ENCODE measurements around the gene PPP4C.
A peak's percentile ranks its signal among the peaks of the same experiment; 100 is the strongest.

The PPP4C gene

DNA sequence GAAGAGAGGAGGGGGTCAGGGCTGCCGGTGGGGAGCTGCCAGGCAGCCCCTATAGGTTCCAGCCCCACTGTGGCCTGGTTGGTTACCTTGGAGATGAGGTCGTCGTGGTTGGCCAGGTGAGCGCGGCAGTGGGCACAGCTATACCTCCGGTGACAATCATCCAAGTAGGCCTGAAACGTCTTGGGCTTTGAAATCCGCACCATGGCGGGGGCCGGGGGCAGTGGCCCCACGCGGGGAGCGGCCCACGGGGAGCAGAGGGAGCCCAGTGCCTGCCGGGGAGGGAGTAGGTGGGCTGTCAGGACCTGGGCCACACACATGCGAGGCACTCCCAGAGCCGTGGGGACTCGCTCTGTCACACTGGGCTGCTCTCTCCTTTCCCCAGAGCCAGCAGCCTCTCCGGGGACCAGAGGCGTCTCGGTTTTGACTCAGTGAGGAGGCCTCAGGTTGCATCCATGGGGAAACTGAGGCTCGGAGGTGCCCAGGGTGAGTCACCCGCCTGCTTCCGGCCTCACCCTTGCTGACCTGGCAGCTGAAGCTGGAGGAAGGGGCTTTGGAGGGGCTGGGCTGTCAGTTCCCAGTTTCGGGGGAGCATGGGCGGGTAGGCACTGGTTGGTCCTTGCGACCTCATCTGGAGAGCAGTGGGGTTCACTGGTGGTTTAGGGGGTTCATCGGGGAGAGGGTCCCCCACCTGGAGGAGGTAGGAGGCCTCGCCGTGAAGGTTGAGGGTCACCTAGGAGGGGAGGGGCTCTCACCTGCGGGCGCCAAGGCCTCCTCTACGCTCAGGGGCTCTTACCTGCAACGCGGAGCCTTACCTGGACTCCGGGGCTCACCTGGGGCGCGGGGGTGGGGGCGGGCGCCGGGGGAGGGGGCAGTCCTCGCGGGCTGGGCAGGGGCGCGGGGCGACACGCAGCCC, 19.6 kb downstream of the PPP4C start:
- TF ChIP-seq EZH2 (IDR thresholded peaks at IDR 0.05) (no peak), FOXP2 (optimal IDR thresholded peaks at IDR 0.05; ENCODE audit: control extremely low read depth, extremely low read length, insufficient read depth) (no peak), POLR2AphosphoS5 (IDR thresholded peaks at IDR 0.05; ENCODE audit: borderline replicate concordance, low read depth, low read length) (no peak)
- Histone ChIP-seq H3K36me3 (ENCODE audit: insufficient read depth, low read length) (no peaks in the 10 kb centered on the region), H3K27ac (no peak overlapping the region), H3K9me3 (ENCODE audit: low read depth, low read length) (no peaks in the 10 kb centered on the region; the same call in 1 of the 2 replicates), H3K4me3 (no peak overlapping the region), H3K9ac (ENCODE audit: insufficient read length) (no peak overlapping the region)
- no peak for DNase-seq (ENCODE audit: low read depth, low spot score)

GRCh38 chr16:30096105-30096861, 20.5 kb downstream of the PPP4C start, which contains the start of gene YPEL3:
TSS of gene YPEL3 (minus strand) at chr16:30096213. CDS start at chr16:30095482, 731 bp downstream.
- peak within 1 kb of the TSS; percentile 59; the same call in 1 of the 2 replicates for H3K27ac ChIP-seq
- H3K36me3 ChIP-seq (ENCODE audit: insufficient read depth, low read length): no peaks in the 10 kb centered on the region
- TF ChIP-seq EZH2 (IDR thresholded peaks at IDR 0.05) (no peak), FOXP2 (optimal IDR thresholded peaks at IDR 0.05; ENCODE audit: control extremely low read depth, extremely low read length, insufficient read depth) (peak; percentile 97), POLR2AphosphoS5 (IDR thresholded peaks at IDR 0.05; ENCODE audit: borderline replicate concordance, low read depth, low read length) (no peak)
- no peak within 1 kb of the TSS; the same call in 1 of the 2 replicates for H3K4me3 ChIP-seq
- DNase-seq (ENCODE audit: low read depth, low spot score): no peak
- no peaks in the 10 kb centered on the region; the same call in 1 of the 2 replicates for H3K9me3 ChIP-seq (ENCODE audit: low read depth, low read length)
- H3K9ac ChIP-seq (ENCODE audit: insufficient read length): no peak within 1 kb of the TSS

- DNase-seq (ENCODE audit: low read depth, low spot score): no peak
- H3K9me3 ChIP-seq (ENCODE audit: low read depth, low read length): no peaks in the 10 kb centered on the region; the same call in 1 of the 2 replicates
- H3K9ac ChIP-seq (ENCODE audit: insufficient read length): no peak overlapping the region
- no peak for TF ChIP-seq EZH2 (IDR thresholded peaks at IDR 0.05)
- TF ChIP-seq FOXP2 (optimal IDR thresholded peaks at IDR 0.05; ENCODE audit: control extremely low read depth, extremely low read length, insufficient read depth): no peak
- TF ChIP-seq POLR2AphosphoS5 (IDR thresholded peaks at IDR 0.05; ENCODE audit: borderline replicate concordance, low read depth, low read length): no peak
- H3K36me3 ChIP-seq (ENCODE audit: insufficient read depth, low read length): no peaks in the 10 kb centered on the region
- peak overlapping the region; percentile 59; the same call in 1 of the 2 replicates for H3K27ac ChIP-seq
- H3K4me3 ChIP-seq: no peak overlapping the region; the same call in 1 of the 2 replicates
Measured at GRCh38 chr16:30096862-30097563, 21.2 kb downstream of the PPP4C start.

- 0 out of 2 replicates have a peak overlapping the region, but pooled peaks have one; percentile 49 for H3K27ac ChIP-seq
Measured at GRCh38 chr16:30104090-30104489, 28.3 kb downstream of the PPP4C start.

GRCh38 chr16:30104492-30104891, 28.7 kb downstream of the PPP4C start:
- Histone ChIP-seq H3K27ac (no peak overlapping the region), H3K9me3 (ENCODE audit: low read depth, low read length) (no peaks in the 10 kb centered on the region), H3K36me3 (ENCODE audit: insufficient read depth, low read length) (no peaks in the 10 kb centered on the region; the same call in 1 of the 2 replicates), H3K4me3 (no peak overlapping the region), H3K9ac (ENCODE audit: insufficient read length) (no peak overlapping the region)
- TF ChIP-seq EZH2 (IDR thresholded peaks at IDR 0.05): no peak
- no peak for TF ChIP-seq POLR2AphosphoS5 (IDR thresholded peaks at IDR 0.05; ENCODE audit: borderline replicate concordance, low read depth, low read length)
- no peak for TF ChIP-seq FOXP2 (optimal IDR thresholded peaks at IDR 0.05; ENCODE audit: control extremely low read depth, extremely low read length, insufficient read depth)
- DNase-seq (ENCODE audit: low read depth, low spot score): no peak

More at GRCh38 chr16:30104090-30104489, 28.3 kb downstream of the PPP4C start:
- Histone ChIP-seq H3K9ac (ENCODE audit: insufficient read length) (no peak overlapping the region), H3K36me3 (ENCODE audit: insufficient read depth, low read length) (no peaks in the 10 kb centered on the region; the same call in 1 of the 2 replicates), H3K9me3 (ENCODE audit: low read depth, low read length) (no peaks in the 10 kb centered on the region), H3K4me3 (no peak overlapping the region)
- TF ChIP-seq FOXP2 (optimal IDR thresholded peaks at IDR 0.05; ENCODE audit: control extremely low read depth, extremely low read length, insufficient read depth): no peak
- no peak for TF ChIP-seq EZH2 (IDR thresholded peaks at IDR 0.05)
- TF ChIP-seq POLR2AphosphoS5 (IDR thresholded peaks at IDR 0.05; ENCODE audit: borderline replicate concordance, low read depth, low read length): no peak
- DNase-seq (ENCODE audit: low read depth, low spot score): no peak

DNA sequence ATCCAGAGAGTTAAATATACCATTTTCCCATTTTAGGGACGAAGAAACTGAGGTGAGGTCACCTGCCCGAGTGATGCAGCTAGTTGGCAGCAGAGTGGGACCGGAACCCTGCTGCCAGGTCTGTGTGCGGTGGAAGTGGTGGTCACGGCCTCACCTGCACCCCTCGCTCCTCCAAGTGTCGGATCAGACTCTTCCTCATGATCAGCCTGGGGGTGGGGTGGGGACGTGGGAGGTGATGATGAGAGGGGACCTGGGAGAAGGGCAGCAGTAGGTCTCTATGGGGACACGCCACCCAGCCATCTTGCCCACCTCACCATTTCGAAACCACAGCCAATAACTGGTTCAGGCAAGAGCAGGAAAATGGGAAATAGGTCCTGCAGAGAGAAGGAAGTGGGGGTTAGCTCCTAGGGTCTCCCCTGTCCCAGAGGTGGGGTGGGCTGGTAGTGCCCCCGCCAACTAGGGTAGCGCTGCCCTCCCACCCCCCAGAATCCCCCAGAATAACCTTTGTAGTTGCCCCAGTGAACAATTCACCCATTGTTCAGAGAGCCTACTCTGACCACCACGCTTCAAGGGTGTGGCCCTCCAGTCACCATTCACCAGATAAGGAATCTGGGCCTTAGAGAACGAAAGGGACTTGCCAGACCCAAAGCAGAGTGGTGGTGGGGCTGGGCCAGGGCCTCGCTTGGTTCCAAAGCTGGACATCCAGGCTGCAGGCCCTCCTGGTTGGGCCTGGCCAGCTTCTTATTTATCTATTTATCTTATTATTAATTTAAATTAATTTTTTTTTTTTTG, 32.5 kb downstream of the PPP4C start:
- Histone ChIP-seq H3K4me3 (no peak overlapping the region), H3K27ac (no peak overlapping the region), H3K36me3 (ENCODE audit: insufficient read depth, low read length) (no peaks in the 10 kb centered on the region; the same call in 1 of the 2 replicates), H3K9ac (ENCODE audit: insufficient read length) (no peak overlapping the region), H3K9me3 (ENCODE audit: low read depth, low read length) (no peaks in the 10 kb centered on the region)
- DNase-seq (ENCODE audit: low read depth, low spot score): no peak
- TF ChIP-seq EZH2 (IDR thresholded peaks at IDR 0.05) (no peak), POLR2AphosphoS5 (IDR thresholded peaks at IDR 0.05; ENCODE audit: borderline replicate concordance, low read depth, low read length) (no peak), FOXP2 (optimal IDR thresholded peaks at IDR 0.05; ENCODE audit: control extremely low read depth, extremely low read length, insufficient read depth) (no peak)

DNA sequence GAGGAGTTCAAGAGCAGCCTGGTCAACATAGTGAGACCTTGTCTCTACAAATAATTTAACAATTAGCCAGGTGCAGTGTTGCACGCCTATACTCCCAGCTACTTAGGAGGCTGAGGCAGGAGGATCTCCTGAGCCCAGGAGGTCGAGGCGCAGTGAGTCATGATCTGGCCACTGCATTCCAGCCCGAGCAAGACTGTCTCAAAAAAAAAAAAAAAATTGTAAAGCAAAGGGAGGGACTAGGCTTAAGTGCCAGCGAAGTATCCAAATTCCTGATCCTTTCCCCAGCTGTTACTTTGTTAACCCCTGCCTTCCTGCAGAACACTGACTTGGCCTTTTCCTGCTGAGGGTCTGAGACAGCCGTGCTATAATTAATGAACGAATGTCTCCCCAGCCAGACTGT, 34.9 kb downstream of the PPP4C start:
- H3K9me3 ChIP-seq (ENCODE audit: low read depth, low read length): no peaks in the 10 kb centered on the region
- H3K9ac ChIP-seq (ENCODE audit: insufficient read length): no peak overlapping the region
- H3K27ac ChIP-seq: peak overlapping the region; percentile 42; the same call in 1 of the 2 replicates
- TF ChIP-seq POLR2AphosphoS5 (IDR thresholded peaks at IDR 0.05; ENCODE audit: borderline replicate concordance, low read depth, low read length) (no peak), EZH2 (IDR thresholded peaks at IDR 0.05) (no peak), FOXP2 (optimal IDR thresholded peaks at IDR 0.05; ENCODE audit: control extremely low read depth, extremely low read length, insufficient read depth) (no peak)
- DNase-seq (ENCODE audit: low read depth, low spot score): no peak
- H3K4me3 ChIP-seq: no peak overlapping the region
- no peaks in the 10 kb centered on the region; the same call in 1 of the 2 replicates for H3K36me3 ChIP-seq (ENCODE audit: insufficient read depth, low read length)
